Hepatocyte (in vitro differentiated cells): ENCODE results near the gene ACOX2. TPM values are rescaled to one million over a fixed set of nuclear protein-coding genes. Genes with fewer than 3 reads are reported as not detected.

Experiments used
- DNase-seq: peaks from one replicate; pipeline ENCODE4 v3.0.0-alpha.2; 2016; ENCODE audit warnings: low spot score
- H2AFZ ChIP-seq: fragments of 200-600 bp; sonication (generic); 2 replicates; pipeline ENCODE4 v1.6.0; 2016; ENCODE audit warnings: antibody characterized with exemption, mild to moderate bottlenecking
- H3K27ac ChIP-seq: fragments of 200-600 bp; sonication (generic); 2 replicates; pipeline ENCODE4 v1.5.1; 2016; ENCODE audit warnings: mild to moderate bottlenecking
- H3K27me3 ChIP-seq: fragments of 200-600 bp; sonication (generic); 2 replicates; pipeline ENCODE4 v1.6.1; 2016
- H3K36me3 ChIP-seq: fragments of 200-600 bp; sonication (generic); replicated peaks from 2 replicates; pipeline ENCODE4 v1.5.1; 2016; ENCODE audit warnings: low read depth; ENCODE audit not compliant: insufficient read depth
- H3K4me1 ChIP-seq: fragments of 200-600 bp; sonication (generic); 2 replicates; pipeline ENCODE4 v1.5.1; 2016; ENCODE audit warnings: mild to moderate bottlenecking, moderate library complexity; ENCODE audit not compliant: insufficient read depth
- H3K4me2 ChIP-seq: fragments of 200-600 bp; sonication (generic); 2 replicates; pipeline ENCODE4 v1.6.0; 2016
- H3K4me3 ChIP-seq: fragments of 200-600 bp; sonication (generic); 2 replicates; pipeline ENCODE4 v1.5.1; 2016; ENCODE audit warnings: mild to moderate bottlenecking
- H3K79me2 ChIP-seq: fragments of 200-600 bp; sonication (generic); 2 replicates; pipeline ENCODE4 v1.6.0; 2017; ENCODE audit warnings: mild to moderate bottlenecking
- H3K9me2 ChIP-seq: fragments of 200-600 bp; sonication (generic); replicated peaks from 2 replicates; pipeline ENCODE4 v1.6.0; 2017; ENCODE audit warnings: mild to moderate bottlenecking; ENCODE audit not compliant: insufficient read depth
- H3K9me3 ChIP-seq: fragments of 200-600 bp; sonication (generic); 2 replicates; pipeline ENCODE4 v1.5.1; 2016; ENCODE audit warnings: low read depth, mild to moderate bottlenecking
- H4K20me1 ChIP-seq: fragments of 200-600 bp; sonication (generic); 2 replicates; pipeline ENCODE4 v1.6.0; 2016; ENCODE audit warnings: mild to moderate bottlenecking; ENCODE audit not compliant: insufficient read depth, poor library complexity, severe bottlenecking
- EZH2 ChIP-seq: fragments of 200-600 bp; sonication (generic); IDR thresholded peaks from 2 replicates; pipeline ENCODE4 v1.6.1; 2016; ENCODE audit warnings: antibody characterized with exemption, mild to moderate bottlenecking, borderline replicate concordance
- EZH2phosphoT487 ChIP-seq: fragments of 200-600 bp; sonication (generic); IDR thresholded peaks from one replicate; pipeline ENCODE4 v1.6.1; 2018; ENCODE audit warnings: antibody characterized with exemption, mild to moderate bottlenecking, low read depth, moderate library complexity; ENCODE audit not compliant: unreplicated experiment, severe bottlenecking
- WGBS: methylation state at CpG from one replicate; pipeline ENCODE4 v1.1.6; 2016; ENCODE audit warnings: low lambda C conversion rate; ENCODE audit errors: missing lambda C conversion rate; 5-methylcytosine and 5-hydroxymethylcytosine counted together
- polyA plus RNA-seq: library from polyadenylated mRNA; unstranded; fragments of >200 nt; fragmentation: Nextera tagmentation; extraction: Ambion mirVana; gene quantifications from 2 replicates; pipeline ENCODE4 v1.2.1, GENCODE V29; 2016
- total RNA-seq: library from RNA; depleted of rRNA; stranded (reverse); fragments of >200 nt; gene quantifications from 2 replicates; pipeline ENCODE4 v1.2.3, GENCODE V29; 2014
- TF ChIP-seq, protein P1 (sequence below): fragments of 200-600 bp; sonication (generic); IDR thresholded peaks from 2 replicates; pipeline ENCODE4 v1.5.1; 2016; ENCODE audit warnings: antibody characterized with exemption, mild to moderate bottlenecking; ENCODE audit not compliant: poor library complexity

The ACOX2 gene
- total and polyA plus RNA-seq, 2 experiments from 2014 or later, result 26.2 to 30.6 TPM

DNA sequence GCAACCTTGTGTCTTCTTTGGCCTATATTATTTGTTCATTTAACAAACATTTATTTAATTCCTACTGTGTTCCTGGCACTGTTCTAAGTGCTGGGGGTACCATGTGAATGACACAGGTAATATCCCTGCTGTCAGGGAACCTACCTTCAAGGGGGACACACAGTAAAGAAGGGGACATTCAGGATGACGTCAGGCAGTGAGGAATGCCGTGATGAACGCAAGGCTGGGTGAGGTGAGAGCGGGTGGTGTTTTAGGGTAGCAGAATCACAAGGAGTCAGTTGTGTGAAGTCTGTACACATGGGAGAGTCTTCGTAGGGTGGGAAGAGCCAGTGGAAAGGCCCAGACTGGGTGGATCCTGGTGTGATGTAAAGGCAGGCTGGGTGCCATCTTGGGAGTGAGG lies 41.9 kb upstream of the ACOX2 start:
- Histone ChIP-seq H2AFZ (no peak overlapping the region), H3K9me3 (no peaks in the 10 kb centered on the region), H4K20me1 (no peaks in the 10 kb centered on the region), H3K4me2 (no peak overlapping the region), H3K27me3 (peaks cover 3% of the 10 kb centered on the region), H3K9me2 (no peaks in the 10 kb centered on the region), H3K36me3 (no peaks in the 10 kb centered on the region), H3K27ac (no peak overlapping the region), H3K4me1 (peaks cover 13% of the 10 kb centered on the region), H3K4me3 (no peak overlapping the region), H3K79me2 (no peaks in the 10 kb centered on the region)
- 93% methylated on average over 5 of the region's 5 CpGs for WGBS
- DNase-seq, result no peak
- TF ChIP-seq EZH2, result no peak
- TF ChIP-seq, protein P1, sequence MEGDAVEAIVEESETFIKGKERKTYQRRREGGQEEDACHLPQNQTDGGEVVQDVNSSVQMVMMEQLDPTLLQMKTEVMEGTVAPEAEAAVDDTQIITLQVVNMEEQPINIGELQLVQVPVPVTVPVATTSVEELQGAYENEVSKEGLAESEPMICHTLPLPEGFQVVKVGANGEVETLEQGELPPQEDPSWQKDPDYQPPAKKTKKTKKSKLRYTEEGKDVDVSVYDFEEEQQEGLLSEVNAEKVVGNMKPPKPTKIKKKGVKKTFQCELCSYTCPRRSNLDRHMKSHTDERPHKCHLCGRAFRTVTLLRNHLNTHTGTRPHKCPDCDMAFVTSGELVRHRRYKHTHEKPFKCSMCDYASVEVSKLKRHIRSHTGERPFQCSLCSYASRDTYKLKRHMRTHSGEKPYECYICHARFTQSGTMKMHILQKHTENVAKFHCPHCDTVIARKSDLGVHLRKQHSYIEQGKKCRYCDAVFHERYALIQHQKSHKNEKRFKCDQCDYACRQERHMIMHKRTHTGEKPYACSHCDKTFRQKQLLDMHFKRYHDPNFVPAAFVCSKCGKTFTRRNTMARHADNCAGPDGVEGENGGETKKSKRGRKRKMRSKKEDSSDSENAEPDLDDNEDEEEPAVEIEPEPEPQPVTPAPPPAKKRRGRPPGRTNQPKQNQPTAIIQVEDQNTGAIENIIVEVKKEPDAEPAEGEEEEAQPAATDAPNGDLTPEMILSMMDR, result no peak
- no peak for TF ChIP-seq EZH2phosphoT487

GRCh38 chr3:58577269-58577821 lies 40.4 kb upstream of the ACOX2 start, which contains the start of gene FAM107A:
Gene FAM107A (minus strand): TSS chr3:58577391. CDS start chr3:58569860, 7,531 bp downstream.
- WGBS, result 56% methylated on average over 12 of the region's 12 CpGs
- no peak for DNase-seq
- H2AFZ ChIP-seq, result no peak within 1 kb of the TSS
- no peaks in the 10 kb centered on the region for H3K9me2 ChIP-seq
- H3K4me1 ChIP-seq, result peaks cover 13% of the 10 kb centered on the region
- no peak within 1 kb of the TSS for H3K27ac ChIP-seq
- no peaks in the 10 kb centered on the region for H3K27me3 ChIP-seq
- no peaks in the 10 kb centered on the region for H3K9me3 ChIP-seq
- H3K79me2 ChIP-seq, result no peaks in the 10 kb centered on the region
- H3K36me3 ChIP-seq, result no peaks in the 10 kb centered on the region
- no peak within 1 kb of the TSS for H3K4me2 ChIP-seq
- H4K20me1 ChIP-seq, result no peaks in the 10 kb centered on the region
- H3K4me3 ChIP-seq, result no peak within 1 kb of the TSS
- TF ChIP-seq EZH2phosphoT487 (no peak), EZH2 (no peak)
- TF ChIP-seq, protein P1, result no peak

DNA sequence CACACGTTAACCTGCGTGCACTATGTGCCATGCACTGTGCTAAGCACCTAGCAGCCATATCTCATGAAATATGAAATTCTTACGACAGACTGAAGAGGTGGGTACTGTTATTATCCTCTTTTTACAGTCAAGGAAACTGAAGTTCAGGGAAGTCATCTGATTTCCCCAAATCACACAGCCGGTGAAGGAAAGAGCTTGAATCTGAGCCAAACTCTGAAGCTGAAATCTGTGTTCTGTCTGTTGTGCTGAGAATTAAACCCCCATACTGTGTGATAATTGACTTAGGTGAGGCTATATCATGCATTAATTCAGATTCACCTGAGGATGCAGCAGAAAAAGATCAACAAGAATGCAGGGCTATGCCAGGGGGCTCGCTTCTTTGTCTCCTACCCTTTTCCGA lies 39.7 kb upstream of the ACOX2 start:
- Histone ChIP-seq H3K4me1 (peaks cover 11% of the 10 kb centered on the region), H3K9me3 (no peaks in the 10 kb centered on the region), H3K36me3 (no peaks in the 10 kb centered on the region), H3K27me3 (no peaks in the 10 kb centered on the region), H2AFZ (no peak overlapping the region), H3K4me2 (no peak overlapping the region), H3K79me2 (no peaks in the 10 kb centered on the region), H3K27ac (no peak overlapping the region), H4K20me1 (no peaks in the 10 kb centered on the region), H3K9me2 (no peaks in the 10 kb centered on the region), H3K4me3 (no peak overlapping the region)
- DNase-seq, result no peak
- WGBS, result 88% methylated on average over 6 of the region's 6 CpGs
- TF ChIP-seq EZH2, result no peak
- TF ChIP-seq, protein P1, result no peak
- no peak for TF ChIP-seq EZH2phosphoT487
